ENCODE results near the gene TBC1D5. TPM values are rescaled to one million over a fixed set of nuclear protein-coding genes. Genes with fewer than 3 reads are reported as not detected.
"Not testable (repeated sequence)": the region's sequence is repeated elsewhere in the genome, so short reads cannot be mapped to it uniquely, and the experiment has no call there.

Gene TBC1D5
- total RNA-seq, 1 donor from 2014 or later, result 75.6 TPM

DNA sequence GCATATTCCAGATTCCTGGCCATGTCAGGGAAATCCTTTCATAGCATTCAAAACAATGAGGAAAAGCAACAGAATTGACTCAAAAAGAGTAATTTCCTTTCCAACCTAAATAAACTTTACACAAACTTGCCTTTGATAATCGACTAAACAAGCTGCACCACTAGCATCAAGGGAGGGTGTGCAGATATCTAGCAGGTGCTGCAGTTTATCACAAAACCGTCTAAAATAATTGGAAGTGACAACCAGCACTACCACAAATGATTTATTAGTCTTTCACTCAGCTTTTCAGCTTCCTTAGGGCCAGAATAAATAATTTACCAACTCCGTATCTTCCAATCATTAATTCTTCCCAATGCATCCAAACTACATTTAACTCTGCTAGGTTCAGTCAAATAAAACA, 71.7 kb downstream of the TBC1D5 start:
- no peak for ATAC-seq
- Histone ChIP-seq H3K9me3 (no peaks in the 10 kb centered on the region), H3K4me3 (no peak overlapping the region), H3K4me1 (no peaks in the 10 kb centered on the region), H3K27me3 (ENCODE audit: low read depth) (no peaks in the 10 kb centered on the region), H3K36me3 (no peaks in the 10 kb centered on the region), H3K27ac (no peak overlapping the region)
- no peak for DNase-seq
- intact Hi-C loops (cut with DNase I), result no loop called here
- TF ChIP-seq, protein P1, sequence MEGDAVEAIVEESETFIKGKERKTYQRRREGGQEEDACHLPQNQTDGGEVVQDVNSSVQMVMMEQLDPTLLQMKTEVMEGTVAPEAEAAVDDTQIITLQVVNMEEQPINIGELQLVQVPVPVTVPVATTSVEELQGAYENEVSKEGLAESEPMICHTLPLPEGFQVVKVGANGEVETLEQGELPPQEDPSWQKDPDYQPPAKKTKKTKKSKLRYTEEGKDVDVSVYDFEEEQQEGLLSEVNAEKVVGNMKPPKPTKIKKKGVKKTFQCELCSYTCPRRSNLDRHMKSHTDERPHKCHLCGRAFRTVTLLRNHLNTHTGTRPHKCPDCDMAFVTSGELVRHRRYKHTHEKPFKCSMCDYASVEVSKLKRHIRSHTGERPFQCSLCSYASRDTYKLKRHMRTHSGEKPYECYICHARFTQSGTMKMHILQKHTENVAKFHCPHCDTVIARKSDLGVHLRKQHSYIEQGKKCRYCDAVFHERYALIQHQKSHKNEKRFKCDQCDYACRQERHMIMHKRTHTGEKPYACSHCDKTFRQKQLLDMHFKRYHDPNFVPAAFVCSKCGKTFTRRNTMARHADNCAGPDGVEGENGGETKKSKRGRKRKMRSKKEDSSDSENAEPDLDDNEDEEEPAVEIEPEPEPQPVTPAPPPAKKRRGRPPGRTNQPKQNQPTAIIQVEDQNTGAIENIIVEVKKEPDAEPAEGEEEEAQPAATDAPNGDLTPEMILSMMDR (IDR thresholded peaks at IDR 0.05), result no peak

DNA sequence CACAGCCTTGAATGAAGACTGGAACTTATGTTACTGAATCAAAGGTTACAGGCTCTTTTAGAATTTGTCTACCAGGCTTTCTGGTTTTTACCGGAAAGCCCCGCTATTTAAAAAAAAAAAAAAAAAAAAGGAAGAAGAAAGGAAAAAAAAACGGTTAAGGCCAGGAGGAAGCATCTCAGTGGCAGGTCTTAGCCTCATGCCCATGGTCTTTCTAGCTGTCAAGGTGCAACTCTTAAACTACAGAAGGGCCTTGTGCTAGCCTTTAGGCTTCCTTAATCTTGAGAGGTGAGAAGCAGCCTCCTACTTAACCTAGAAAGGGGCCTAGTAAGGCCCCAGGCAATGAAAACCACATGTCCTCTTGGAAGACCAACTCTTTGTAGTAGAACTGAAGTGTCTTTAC, 77.5 kb downstream of the TBC1D5 start:
- Histone ChIP-seq H3K27ac (no peak overlapping the region), H3K4me3 (no peak overlapping the region), H3K4me1 (no peaks in the 10 kb centered on the region), H3K36me3 (no peaks in the 10 kb centered on the region), H3K27me3 (ENCODE audit: low read depth) (no peaks in the 10 kb centered on the region), H3K9me3 (no peaks in the 10 kb centered on the region)
- no peak for DNase-seq
- TF ChIP-seq, protein P1 (IDR thresholded peaks at IDR 0.05), result no peak
- intact Hi-C loops (cut with DNase I), result no loop called here
- no peak for ATAC-seq

DNA sequence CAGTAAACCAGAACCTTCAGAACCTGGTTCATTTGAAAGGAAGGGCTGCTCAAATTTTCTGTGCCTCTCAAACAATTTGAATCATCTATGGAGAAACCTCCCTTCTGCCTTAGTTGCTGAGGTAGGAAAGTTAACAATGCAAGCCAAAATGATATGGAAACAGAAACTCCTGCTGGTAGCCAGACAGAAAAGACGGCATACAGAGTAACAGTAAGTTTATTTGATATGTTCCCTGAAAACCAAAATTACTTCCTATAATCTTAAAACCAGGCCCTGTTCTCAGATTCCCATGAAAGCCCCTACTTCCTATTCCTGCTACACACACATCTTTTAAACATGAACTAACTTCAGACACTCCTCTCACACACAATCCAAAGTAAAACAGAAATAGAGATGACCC, 86.2 kb downstream of the TBC1D5 start:
- DNase-seq, result no peak
- no peaks in the 10 kb centered on the region for H3K9me3 ChIP-seq
- no peak overlapping the region for H3K4me3 ChIP-seq
- H3K36me3 ChIP-seq, result no peaks in the 10 kb centered on the region
- H3K27me3 ChIP-seq (ENCODE audit: low read depth), result no peaks in the 10 kb centered on the region
- no peaks in the 10 kb centered on the region for H3K4me1 ChIP-seq
- no peak for ATAC-seq
- intact Hi-C loops (cut with DNase I), result no loop called here
- H3K27ac ChIP-seq, result no peak overlapping the region
- TF ChIP-seq, protein P1 (IDR thresholded peaks at IDR 0.05), result no peak

DNA sequence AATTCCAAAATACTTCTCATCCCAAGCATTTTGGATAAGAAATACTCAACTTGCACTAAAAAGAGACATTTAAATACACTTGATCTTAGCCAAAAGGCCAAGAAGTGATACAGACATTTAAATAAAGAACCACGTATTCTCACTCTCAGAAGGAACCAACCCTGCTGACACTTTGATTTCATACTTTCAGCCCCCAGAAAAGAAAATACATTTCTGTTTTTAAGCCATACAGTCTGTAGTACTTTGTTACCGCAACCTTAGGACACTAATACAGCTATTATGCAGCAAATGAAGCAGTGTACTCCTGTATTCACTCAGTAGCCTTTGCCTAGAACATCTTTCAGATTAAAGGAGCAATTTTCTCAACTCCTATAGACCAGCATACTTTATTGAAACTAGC, 86.7 kb downstream of the TBC1D5 start:
- intact Hi-C loops (cut with DNase I), result no loop called here
- H3K9me3 ChIP-seq, result no peaks in the 10 kb centered on the region

DNA sequence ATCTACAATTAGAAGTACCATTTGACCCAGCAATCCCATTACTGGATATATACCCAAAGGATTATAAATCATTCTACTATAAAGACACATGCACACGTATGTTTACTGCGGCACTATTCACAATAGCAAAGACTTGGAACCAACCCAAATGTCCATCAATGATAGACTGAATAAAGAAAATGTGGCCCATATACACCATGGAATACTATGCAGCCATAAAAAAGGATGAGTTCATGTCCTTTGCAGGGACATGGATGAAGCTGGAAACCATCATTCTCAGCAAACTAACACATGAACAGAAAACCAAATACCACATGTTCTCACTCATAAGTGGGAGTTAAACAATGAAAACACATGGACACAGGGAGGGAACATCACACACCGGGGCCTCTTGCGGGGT, 92.7 kb downstream of the TBC1D5 start:
- H3K27ac ChIP-seq; H3K36me3 ChIP-seq; DNase-seq; H3K9me3 ChIP-seq; ATAC-seq; H3K27me3 ChIP-seq (ENCODE audit: low read depth); H3K4me1 ChIP-seq; H3K4me3 ChIP-seq: not testable (repeated sequence)
- intact Hi-C loops (cut with DNase I), result loop anchor here (10.0 kb wide), 1 partner anchor 195 kb away; no protein-coding TSS in a partner anchor

More for the DNA sequence above, 86.7 kb downstream of the TBC1D5 start:
- no peaks in the 10 kb centered on the region for H3K27me3 ChIP-seq (ENCODE audit: low read depth)
- no peaks in the 10 kb centered on the region for H3K4me1 ChIP-seq
- DNase-seq, result no peak
- H3K27ac ChIP-seq, result no peak overlapping the region
- no peaks in the 10 kb centered on the region for H3K36me3 ChIP-seq
- TF ChIP-seq, protein P1 (IDR thresholded peaks at IDR 0.05), result no peak
- ATAC-seq, result no peak
- no peak overlapping the region for H3K4me3 ChIP-seq

DNA sequence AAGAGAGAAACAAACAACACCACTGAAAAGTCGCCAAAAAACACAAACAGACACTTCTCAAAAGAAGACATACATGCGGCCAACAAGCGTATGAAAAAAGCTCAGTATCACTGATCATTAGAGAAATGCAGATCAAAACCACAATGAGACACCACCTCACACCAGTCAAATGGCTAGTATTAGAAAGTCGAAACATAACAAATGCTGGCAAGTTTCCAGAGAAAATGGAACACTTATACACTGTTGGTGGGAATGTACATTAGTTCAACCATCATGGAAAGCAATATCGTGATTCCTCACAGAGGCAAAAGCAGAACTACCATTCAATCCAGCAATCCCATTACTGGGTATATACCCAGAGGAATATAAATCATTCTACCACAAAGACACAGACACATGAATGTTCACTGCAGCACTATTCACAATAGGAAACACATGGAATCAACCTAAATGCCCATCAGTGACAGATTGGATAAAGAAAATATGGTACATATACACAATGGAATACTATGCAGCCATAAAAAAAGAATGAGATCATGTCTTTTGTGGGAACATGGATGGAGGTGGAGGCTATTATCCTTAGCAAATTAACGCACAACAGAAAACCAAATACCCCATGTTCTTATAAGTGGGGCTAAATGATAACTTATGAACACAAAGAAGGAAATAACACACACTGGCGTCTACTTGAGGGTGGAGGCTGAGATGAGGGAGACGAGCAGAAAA, 93.6 kb downstream of the TBC1D5 start:
- H3K9me3 ChIP-seq; H3K27me3 ChIP-seq (ENCODE audit: low read depth); ATAC-seq; H3K27ac ChIP-seq; H3K36me3 ChIP-seq; H3K4me3 ChIP-seq; DNase-seq: not testable (repeated sequence)
- intact Hi-C loops (cut with DNase I), result loop anchor here (10.0 kb wide), 1 partner anchor 196 kb away; no protein-coding TSS in a partner anchor
- H3K4me1 ChIP-seq, result peaks cover 14% of the 10 kb centered on the region
